ENCODE results near the gene EIF2A. TPM values are rescaled to one million over a fixed set of nuclear protein-coding genes. Genes with fewer than 3 reads are reported as not detected.
A peak's percentile ranks its signal among the peaks of the same experiment; 100 is the strongest.

EIF2A gene
- total RNA-seq, 5 donors from 2014 or later (not counting 1 experiment from before 2014, with no cell fraction given) = 81.5 to 126 (median 100) TPM

- Mint-ChIP-seq H3K27me3 (no peaks in the 10 kb centered on the region), H3K27ac (peak overlapping the region in 1 of 2 donors; percentile 39), H3K4me1 (peaks cover 42 to 46% (median 42%) of the 10 kb centered on the region in 3 donors), H3K9me3 (no peaks in the 10 kb centered on the region), H3K4me3 (no peak overlapping the region), H3K36me3 (peaks cover 17% of the 10 kb centered on the region)
- Histone ChIP-seq H3K36me3 (ENCODE audit: control insufficient read depth in 2 of 2, extremely low read depth in 1 of 2, insufficient read depth in 1 of 2, low read length in 1 of 2) (peaks cover 4 to 15% of the 10 kb centered on the region in 2 donors), H3K4me3 (ENCODE audit: control insufficient read depth in 1 of 2, extremely low read depth in 1 of 2, low read length in 1 of 2) (no peak overlapping the region), H3K4me1 (ENCODE audit: control insufficient read depth in 1 of 2, extremely low read depth in 1 of 2, insufficient read depth in 2 of 2, low read length in 2 of 2) (peaks cover 0 to 19% of the 10 kb centered on the region in 2 experiments), H3K9me3 (no peaks in the 10 kb centered on the region), H3K27ac (ENCODE audit: low read length) (no peak overlapping the region), H3K27me3 (replicated peaks in 1 of 2; ENCODE audit: control insufficient read depth in 2 of 2, extremely low read depth in 1 of 2, insufficient read depth in 2 of 2, low read length in 1 of 2) (no peaks in the 10 kb centered on the region)
- POLR2A ChIA-PET = no interaction called here
- ATAC-seq (replicated peaks in 1 of 4) (no peak), DNase-seq (no peak)
- CTCF ChIA-PET = no interaction called here
- WGBS (ENCODE audit: insufficient coverage) = no CpG with 5 or more reads among the region's 2 CpGs
These were observed 6.3 kb upstream of the EIF2A start for GRCh38 chr3:150540297-150540696.

DNA sequence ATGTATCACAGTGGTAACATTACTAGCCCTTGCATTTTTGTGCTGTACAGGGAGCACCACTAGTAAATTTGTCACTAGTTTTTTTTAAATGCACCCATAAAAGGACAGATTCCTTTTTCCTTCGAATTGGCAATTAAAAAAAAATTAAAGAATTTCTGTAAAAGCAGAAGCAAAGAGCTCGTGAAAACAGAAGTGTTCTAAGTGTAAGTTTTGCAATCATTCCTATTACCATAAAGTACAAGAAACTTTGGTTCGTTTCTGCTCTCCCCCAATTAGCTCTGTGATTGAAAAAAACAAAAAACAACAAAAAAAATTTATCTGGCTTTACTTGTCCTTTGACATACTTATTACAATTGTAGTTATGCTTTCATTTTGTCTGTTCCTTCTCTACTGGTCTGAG lies 5.6 kb upstream of the EIF2A start:
- peaks cover 4 to 15% of the 10 kb centered on the region in 2 donors for H3K36me3 ChIP-seq (ENCODE audit: control insufficient read depth in 2 of 2, extremely low read depth in 1 of 2, insufficient read depth in 1 of 2, low read length in 1 of 2)
- H3K4me3 ChIP-seq (ENCODE audit: control insufficient read depth in 1 of 2, extremely low read depth in 1 of 2, low read length in 1 of 2) = no peak overlapping the region
- H3K27ac ChIP-seq (ENCODE audit: low read length) = no peak overlapping the region
- POLR2A ChIA-PET = interaction anchor here in 1 of 2 donors (0.9 kb wide), 2 partner anchors 163 to 222 kb away, joined by 3 to 5 read pairs; partner anchors contain the start of genes ERICH6 and SIAH2
- no peaks in the 10 kb centered on the region for H3K9me3 Mint-ChIP-seq
- no peaks in the 10 kb centered on the region for H3K27me3 ChIP-seq (replicated peaks in 1 of 2; ENCODE audit: control insufficient read depth in 2 of 2, extremely low read depth in 1 of 2, insufficient read depth in 2 of 2, low read length in 1 of 2)
- peak overlapping the region; percentile 44 to 54 for H3K27ac Mint-ChIP-seq
- H3K9me3 ChIP-seq = no peaks in the 10 kb centered on the region
- no peak overlapping the region for H3K4me3 Mint-ChIP-seq
- no peaks in the 10 kb centered on the region for H3K27me3 Mint-ChIP-seq
- WGBS (ENCODE audit: insufficient coverage) = no CpG with 5 or more reads among the region's 3 CpGs
- DNase-seq (no peak), ATAC-seq (replicated peaks in 1 of 4) (no peak)
- H3K36me3 Mint-ChIP-seq = peaks cover 17% of the 10 kb centered on the region
- CTCF ChIA-PET = interaction anchor here (0.5 to 0.9 kb wide), 3 partner anchors 20 to 229 kb away, joined by 3 to 6 read pairs (median 3); no protein-coding TSS in a partner anchor
- peaks cover 0 to 20% of the 10 kb centered on the region in 2 experiments for H3K4me1 ChIP-seq (ENCODE audit: control insufficient read depth in 1 of 2, extremely low read depth in 1 of 2, insufficient read depth in 2 of 2, low read length in 2 of 2)
- peaks cover 44 to 50% (median 45%) of the 10 kb centered on the region in 3 donors for H3K4me1 Mint-ChIP-seq

DNA sequence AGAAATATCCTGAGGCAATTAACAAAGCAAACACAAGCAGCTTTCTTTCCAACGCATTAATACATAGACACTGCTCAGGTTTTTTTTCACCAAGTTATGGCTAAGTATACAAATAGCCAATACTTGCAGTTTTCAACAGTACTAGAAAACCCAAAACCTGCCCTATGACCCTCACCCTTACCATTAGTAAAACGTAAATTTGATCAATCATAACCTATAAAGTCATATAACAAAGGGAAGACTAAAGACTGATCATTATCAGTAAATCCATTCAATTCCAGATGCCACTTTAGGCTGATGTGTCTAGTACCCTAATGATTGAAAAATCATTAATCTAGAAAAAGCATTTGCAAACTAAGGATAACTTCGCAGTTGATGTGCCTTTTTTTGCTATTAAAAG lies 3.5 kb upstream of the EIF2A start:
- no peaks in the 10 kb centered on the region for H3K9me3 Mint-ChIP-seq
- peaks cover 60 to 64% (median 62%) of the 10 kb centered on the region in 3 donors for H3K4me1 Mint-ChIP-seq
- DNase-seq (no peak), ATAC-seq (replicated peaks in 1 of 4) (no peak)
- peak overlapping the region; percentile 10 for H3K27ac ChIP-seq (ENCODE audit: low read length)
- H3K9me3 ChIP-seq = no peaks in the 10 kb centered on the region
- peak overlapping the region; percentile 43 to 64 for H3K27ac Mint-ChIP-seq
- WGBS (ENCODE audit: insufficient coverage) = 100% methylated on average over 1 of the region's 3 CpGs
- H3K4me1 ChIP-seq (ENCODE audit: control insufficient read depth in 1 of 2, extremely low read depth in 1 of 2, insufficient read depth in 2 of 2, low read length in 2 of 2) = peaks cover 7 to 32% of the 10 kb centered on the region in 2 experiments
- ChIA-PET CTCF (interaction anchor here (0.6 to 1.2 kb wide), 3 partner anchors 134 to 220 kb away, joined by 3 to 4 read pairs (median 3); partner anchors contain the start of gene SIAH2 (in 1 of the 2)), POLR2A (interaction anchor here in 1 of 2 donors (0.6 to 0.8 kb wide), 2 partner anchors 131 to 175 kb away, joined by 3 to 4 read pairs; no protein-coding TSS in a partner anchor)
- no peaks in the 10 kb centered on the region for H3K27me3 ChIP-seq (replicated peaks in 1 of 2; ENCODE audit: control insufficient read depth in 2 of 2, extremely low read depth in 1 of 2, insufficient read depth in 2 of 2, low read length in 1 of 2)
- no peak overlapping the region for H3K4me3 ChIP-seq (ENCODE audit: control insufficient read depth in 1 of 2, extremely low read depth in 1 of 2, low read length in 1 of 2)
- H3K4me3 Mint-ChIP-seq = no peak overlapping the region
- peaks cover 3 to 15% of the 10 kb centered on the region in 2 donors for H3K36me3 ChIP-seq (ENCODE audit: control insufficient read depth in 2 of 2, extremely low read depth in 1 of 2, insufficient read depth in 1 of 2, low read length in 1 of 2)
- H3K36me3 Mint-ChIP-seq = peaks cover 17% of the 10 kb centered on the region
- no peaks in the 10 kb centered on the region for H3K27me3 Mint-ChIP-seq

DNA sequence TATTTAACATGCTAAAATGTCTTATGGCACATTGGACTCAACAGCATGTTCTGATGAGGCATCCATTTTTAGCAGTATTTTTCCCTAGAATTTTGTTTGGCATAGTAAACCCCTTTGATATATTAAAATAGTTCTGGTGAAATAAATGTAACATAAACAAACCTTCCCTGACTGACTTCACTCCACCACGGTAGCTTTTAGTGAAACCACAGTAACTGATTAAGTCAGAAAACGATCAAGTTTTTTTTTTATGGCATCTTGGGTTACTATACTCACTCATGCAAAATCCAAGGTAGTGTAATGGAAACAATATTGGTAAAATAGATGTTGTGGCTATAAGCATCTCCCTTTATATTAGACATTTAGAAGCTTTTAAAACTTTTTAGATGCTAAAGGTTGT lies 3.1 kb upstream of the EIF2A start:
- ATAC-seq (replicated peaks in 1 of 4) = no peak
- H3K9me3 ChIP-seq = no peaks in the 10 kb centered on the region
- H3K27ac Mint-ChIP-seq = peak overlapping the region in 1 of 2 donors; percentile 39
- H3K9me3 Mint-ChIP-seq = no peaks in the 10 kb centered on the region
- ChIA-PET POLR2A (interaction anchor here (0.5 to 4.8 kb wide), 6 partner anchors 59 to 650 kb away, joined by 3 to 27 read pairs (median 5); partner anchors contain the start of genes ERICH6 (in 1 of the 2), SELENOT (in 1 of the 2) and TSC22D2 (in 1 of the 2)), CTCF (interaction anchor here in 1 of 2 donors (0.6 to 1.0 kb wide), 2 partner anchors 179 to 220 kb away, joined by 3 to 4 read pairs; partner anchors contain the start of gene SIAH2)
- DNase-seq = no peak
- H3K36me3 ChIP-seq (ENCODE audit: control insufficient read depth in 2 of 2, extremely low read depth in 1 of 2, insufficient read depth in 1 of 2, low read length in 1 of 2) = peaks cover 0 to 15% of the 10 kb centered on the region in 2 donors
- H3K4me1 Mint-ChIP-seq = peaks cover 64 to 68% (median 66%) of the 10 kb centered on the region in 3 donors
- peak overlapping the region; percentile 10 for H3K27ac ChIP-seq (ENCODE audit: low read length)
- H3K4me3 ChIP-seq (ENCODE audit: control insufficient read depth in 1 of 2, extremely low read depth in 1 of 2, low read length in 1 of 2) = no peak overlapping the region
- H3K4me1 ChIP-seq (ENCODE audit: control insufficient read depth in 1 of 2, extremely low read depth in 1 of 2, insufficient read depth in 2 of 2, low read length in 2 of 2) = peaks cover 7 to 32% of the 10 kb centered on the region in 2 experiments
- H3K27me3 ChIP-seq (replicated peaks in 1 of 2; ENCODE audit: control insufficient read depth in 2 of 2, extremely low read depth in 1 of 2, insufficient read depth in 2 of 2, low read length in 1 of 2) = no peaks in the 10 kb centered on the region
- H3K36me3 Mint-ChIP-seq = peaks cover 17% of the 10 kb centered on the region
- no peaks in the 10 kb centered on the region for H3K27me3 Mint-ChIP-seq
- WGBS (ENCODE audit: insufficient coverage) = no CpG with 5 or more reads among the region's 2 CpGs
- H3K4me3 Mint-ChIP-seq = no peak overlapping the region

DNA sequence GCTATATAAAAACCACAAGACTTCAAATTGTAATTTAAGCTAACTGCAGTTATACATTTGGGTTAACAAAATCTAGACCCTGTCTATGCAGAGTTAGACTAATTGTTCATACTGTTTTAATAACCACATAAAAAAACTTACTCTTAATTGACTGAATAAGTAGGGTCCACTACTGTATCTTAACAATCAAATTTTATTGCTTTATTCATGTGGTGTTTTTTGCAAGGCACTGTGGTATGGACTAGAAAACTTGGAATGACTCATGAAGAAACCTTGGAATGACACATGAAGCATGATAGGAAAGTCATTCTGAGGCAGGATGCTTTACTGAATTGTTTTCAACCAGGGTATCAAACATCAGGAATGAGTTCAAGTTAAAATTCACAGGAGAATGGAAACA lies 2.5 kb upstream of the EIF2A start:
- H3K4me1 Mint-ChIP-seq = peaks cover 66 to 71% (median 69%) of the 10 kb centered on the region in 3 donors
- ChIA-PET CTCF (interaction anchor here in 1 of 2 donors (0.6 to 1.0 kb wide), 2 partner anchors 32 to 220 kb away, joined by 3 to 4 read pairs; no protein-coding TSS in a partner anchor), POLR2A (interaction anchor here (0.5 to 4.8 kb wide), 6 partner anchors 59 to 649 kb away, joined by 4 to 27 read pairs (median 10); partner anchors contain the start of genes ERICH6 (in 1 of the 2), SELENOT (in 1 of the 2), SIAH2 (in 1 of the 2) and TSC22D2 (in 1 of the 2))
- no peaks in the 10 kb centered on the region for H3K27me3 ChIP-seq (replicated peaks in 1 of 2; ENCODE audit: control insufficient read depth in 2 of 2, extremely low read depth in 1 of 2, insufficient read depth in 2 of 2, low read length in 1 of 2)
- H3K36me3 ChIP-seq (ENCODE audit: control insufficient read depth in 2 of 2, extremely low read depth in 1 of 2, insufficient read depth in 1 of 2, low read length in 1 of 2) = peaks cover 0 to 15% of the 10 kb centered on the region in 2 donors
- H3K4me1 ChIP-seq (ENCODE audit: control insufficient read depth in 1 of 2, extremely low read depth in 1 of 2, insufficient read depth in 2 of 2, low read length in 2 of 2) = peaks cover 7 to 32% of the 10 kb centered on the region in 2 experiments
- H3K4me3 Mint-ChIP-seq = peak overlapping the region; percentile 94 to 95 (median 94)
- no peak for DNase-seq
- H3K27ac ChIP-seq (ENCODE audit: low read length) = no peak overlapping the region
- H3K27ac Mint-ChIP-seq = peak overlapping the region; percentile 11 to 34
- no peaks in the 10 kb centered on the region for H3K27me3 Mint-ChIP-seq
- ATAC-seq (replicated peaks in 1 of 4) = no peak
- H3K4me3 ChIP-seq (ENCODE audit: control insufficient read depth in 1 of 2, extremely low read depth in 1 of 2, low read length in 1 of 2) = no peak overlapping the region
- H3K36me3 Mint-ChIP-seq = peaks cover 17% of the 10 kb centered on the region
- H3K9me3 Mint-ChIP-seq = no peaks in the 10 kb centered on the region
- H3K9me3 ChIP-seq = no peaks in the 10 kb centered on the region

GRCh38 chr3:150544726-150545125 lies 1.9 kb upstream of the EIF2A start:
- no peaks in the 10 kb centered on the region for H3K9me3 Mint-ChIP-seq
- peaks cover 65 to 69% (median 66%) of the 10 kb centered on the region in 3 donors for H3K4me1 Mint-ChIP-seq
- no peak overlapping the region for H3K27ac ChIP-seq (ENCODE audit: low read length)
- peaks cover 17% of the 10 kb centered on the region for H3K36me3 Mint-ChIP-seq
- peak overlapping the region; percentile 94 to 95 (median 94) for H3K4me3 Mint-ChIP-seq
- H3K27me3 Mint-ChIP-seq = no peaks in the 10 kb centered on the region
- H3K36me3 ChIP-seq (ENCODE audit: control insufficient read depth in 2 of 2, extremely low read depth in 1 of 2, insufficient read depth in 1 of 2, low read length in 1 of 2) = peaks cover 0 to 15% of the 10 kb centered on the region in 2 donors
- H3K4me3 ChIP-seq (ENCODE audit: control insufficient read depth in 1 of 2, extremely low read depth in 1 of 2, low read length in 1 of 2) = no peak overlapping the region
- no peaks in the 10 kb centered on the region for H3K27me3 ChIP-seq (replicated peaks in 1 of 2; ENCODE audit: control insufficient read depth in 2 of 2, extremely low read depth in 1 of 2, insufficient read depth in 2 of 2, low read length in 1 of 2)
- H3K9me3 ChIP-seq = no peaks in the 10 kb centered on the region
- DNase-seq (no peak), ATAC-seq (replicated peaks in 1 of 4) (no peak)
- peak overlapping the region; percentile 34 to 69 for H3K27ac Mint-ChIP-seq
- peaks cover 7 to 32% of the 10 kb centered on the region in 2 experiments for H3K4me1 ChIP-seq (ENCODE audit: control insufficient read depth in 1 of 2, extremely low read depth in 1 of 2, insufficient read depth in 2 of 2, low read length in 2 of 2)
- ChIA-PET CTCF (interaction anchor here (0.6 to 1.5 kb wide), 11 partner anchors 16 to 792 kb away, joined by 3 to 4 read pairs (median 4); partner anchors contain the start of gene SIAH2 (in 1 of the 2)), POLR2A (interaction anchor here (0.6 to 4.8 kb wide), 8 partner anchors 58 to 1715 kb away, joined by 3 to 27 read pairs (median 6); partner anchors contain the start of genes SELENOT (in 1 of the 2), SIAH2 (in 1 of the 2) and TSC22D2 (in 1 of the 2))
- WGBS (ENCODE audit: insufficient coverage) = no CpG with 5 or more reads among the region's 1 CpG

Measured in T-cell (primary cell).